Calu3 (cell line): ENCODE measurements around the gene TLR8. TPM values are rescaled to one million over a fixed set of nuclear protein-coding genes. Genes with fewer than 3 reads are reported as not detected.
A peak's percentile ranks its signal among the peaks of the same experiment; 100 is the strongest.

Experiments
- BruUV-seq: library from RNA; stranded (reverse); fragments of 400-500 nt; replicated peaks from 2 replicates; lab custom pipeline; 2021; lab: Mats Ljungman, UMichigan
- CTCF ChIA-PET: fragments of 300-600 bp; sonication (Branson Sonifier 250); formaldehyde crosslinking; loops from one replicate; lab custom pipeline; 2022; ENCODE audit warnings: antibody characterized with exemption; lab: Charles Lee
- DNase-seq: peaks from one replicate; pipeline ENCODE4 v3.0.0; 2022
- H3K27ac Mint-ChIP-seq: one replicate; pipeline ENCODE4 v1.8.0; 2022; ENCODE audit warnings: mixed read lengths; ENCODE audit not compliant: unreplicated experiment
- H3K27me3 Mint-ChIP-seq: one replicate; pipeline ENCODE4 v1.8.0; 2022; ENCODE audit warnings: mixed read lengths; ENCODE audit not compliant: unreplicated experiment
- H3K36me3 Mint-ChIP-seq: one replicate; pipeline ENCODE4 v1.8.0; 2022; ENCODE audit warnings: mild to moderate bottlenecking, moderate library complexity, mixed read lengths; ENCODE audit not compliant: insufficient read depth, unreplicated experiment
- H3K4me1 Mint-ChIP-seq: one replicate; pipeline ENCODE4 v1.8.0; 2022; ENCODE audit warnings: mild to moderate bottlenecking, low read depth, mixed read lengths; ENCODE audit not compliant: unreplicated experiment
- H3K4me3 Mint-ChIP-seq: one replicate; pipeline ENCODE4 v1.8.0; 2022; ENCODE audit warnings: mild to moderate bottlenecking, low read depth, moderate library complexity, mixed read lengths; ENCODE audit not compliant: unreplicated experiment
- H3K9me3 Mint-ChIP-seq: one replicate; pipeline ENCODE4 v1.8.0; 2022; ENCODE audit warnings: low read depth, mixed read lengths; ENCODE audit not compliant: unreplicated experiment
- intact Hi-C: fragments of 100-400 bp; cut with micrococcal nuclease; formaldehyde crosslinking; loops from one replicate; pipeline ENCODE4 v1.10.0; 2022; ENCODE audit not compliant: unreplicated experiment
- total RNA-seq: library from RNA; stranded (reverse); gene quantifications from 2 replicates; pipeline ENCODE4 v1.2.3, GENCODE V29; 2022
- TF ChIP-seq, protein P1 (sequence below): fragments of 200-600 bp; IDR thresholded peaks from one replicate; pipeline ENCODE4 v1.8.0; 2022; ENCODE audit warnings: antibody characterized with exemption; ENCODE audit not compliant: unreplicated experiment

Gene TLR8
- total RNA-seq, 1 experiment from 2014 or later: not detected

DNA sequence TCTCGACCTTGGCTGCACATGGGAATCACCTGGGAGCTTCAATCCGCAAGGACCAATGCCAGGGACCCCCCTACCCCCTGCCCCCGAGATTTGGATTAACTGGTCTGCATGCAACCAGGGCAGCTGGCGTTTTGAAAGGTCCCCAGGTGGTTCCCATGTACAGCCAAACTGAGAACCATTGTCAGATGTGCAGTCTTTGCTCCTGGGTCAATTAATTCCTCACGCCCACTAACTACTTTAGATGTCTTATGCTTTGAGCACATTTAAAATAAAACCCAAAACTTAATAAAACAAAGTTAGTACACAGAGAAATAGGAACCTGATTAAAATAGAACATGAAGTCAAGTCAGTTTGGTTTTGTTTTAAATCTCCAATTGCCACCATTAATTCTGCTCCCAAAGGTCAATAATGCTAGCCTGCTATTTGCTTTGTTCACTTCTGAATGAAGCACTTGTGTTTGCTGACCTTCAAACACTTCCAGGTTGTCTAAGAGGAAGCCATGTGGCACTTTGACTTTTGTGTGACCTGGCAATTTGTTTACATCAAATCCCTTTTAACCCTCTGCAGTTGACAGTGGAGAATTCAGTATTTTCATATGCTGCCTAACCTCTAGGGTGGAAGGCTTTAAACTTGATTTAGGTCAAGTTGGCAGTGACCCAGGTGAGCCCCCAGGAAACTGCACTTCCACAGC, 41.3 kb downstream of the TLR8 start:
- intact Hi-C loops: loop anchor here (1.0 to 10.0 kb wide), 3 partner anchors 31 to 697 kb away; no protein-coding TSS in a partner anchor
- H3K27ac Mint-ChIP-seq: peak overlapping the region; percentile 99
- TF ChIP-seq, protein P1, sequence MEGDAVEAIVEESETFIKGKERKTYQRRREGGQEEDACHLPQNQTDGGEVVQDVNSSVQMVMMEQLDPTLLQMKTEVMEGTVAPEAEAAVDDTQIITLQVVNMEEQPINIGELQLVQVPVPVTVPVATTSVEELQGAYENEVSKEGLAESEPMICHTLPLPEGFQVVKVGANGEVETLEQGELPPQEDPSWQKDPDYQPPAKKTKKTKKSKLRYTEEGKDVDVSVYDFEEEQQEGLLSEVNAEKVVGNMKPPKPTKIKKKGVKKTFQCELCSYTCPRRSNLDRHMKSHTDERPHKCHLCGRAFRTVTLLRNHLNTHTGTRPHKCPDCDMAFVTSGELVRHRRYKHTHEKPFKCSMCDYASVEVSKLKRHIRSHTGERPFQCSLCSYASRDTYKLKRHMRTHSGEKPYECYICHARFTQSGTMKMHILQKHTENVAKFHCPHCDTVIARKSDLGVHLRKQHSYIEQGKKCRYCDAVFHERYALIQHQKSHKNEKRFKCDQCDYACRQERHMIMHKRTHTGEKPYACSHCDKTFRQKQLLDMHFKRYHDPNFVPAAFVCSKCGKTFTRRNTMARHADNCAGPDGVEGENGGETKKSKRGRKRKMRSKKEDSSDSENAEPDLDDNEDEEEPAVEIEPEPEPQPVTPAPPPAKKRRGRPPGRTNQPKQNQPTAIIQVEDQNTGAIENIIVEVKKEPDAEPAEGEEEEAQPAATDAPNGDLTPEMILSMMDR: no peak
- CTCF ChIA-PET: interaction anchor here (1.2 to 2.3 kb wide), 7 partner anchors 23 to 699 kb away, joined by 4 to 19 read pairs (median 10); no protein-coding TSS in a partner anchor
- no peaks in the 10 kb centered on the region for H3K27me3 Mint-ChIP-seq
- H3K4me3 Mint-ChIP-seq: peak overlapping the region; percentile 43
- peaks cover 53% of the 10 kb centered on the region for H3K4me1 Mint-ChIP-seq
- H3K36me3 Mint-ChIP-seq: peaks cover 32% of the 10 kb centered on the region
- BruUV-seq: no TSS peak
- DNase-seq: no peak
- peaks cover 3% of the 10 kb centered on the region for H3K9me3 Mint-ChIP-seq

DNA sequence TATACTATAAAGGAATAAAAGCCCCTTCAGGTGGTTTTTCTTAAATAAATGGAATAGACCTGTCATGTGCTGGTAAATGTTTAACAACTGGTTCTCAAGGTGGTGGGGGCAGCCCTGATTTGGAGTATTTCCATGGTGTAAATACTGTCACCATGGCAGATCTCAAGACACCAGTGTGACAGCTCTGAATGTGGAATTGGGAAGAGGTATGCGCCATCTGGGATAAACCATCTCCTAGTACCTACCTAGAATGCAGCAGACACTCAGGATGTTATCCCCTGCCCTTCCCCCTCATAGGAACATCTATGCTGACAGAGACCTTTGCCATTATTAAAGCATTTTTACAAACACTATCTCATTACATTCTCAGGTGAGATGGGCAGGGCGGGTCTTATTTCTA, 42.1 kb downstream of the TLR8 start:
- CTCF ChIA-PET: interaction anchor here (2.3 kb wide), 1 partner anchor 24 kb away, joined by 14 read pairs; no protein-coding TSS in a partner anchor
- peaks cover 32% of the 10 kb centered on the region for H3K36me3 Mint-ChIP-seq
- H3K27ac Mint-ChIP-seq: peak overlapping the region; percentile 99
- intact Hi-C loops: loop anchor here (10.0 kb wide), 1 partner anchor 696 kb away; no protein-coding TSS in a partner anchor
- DNase-seq: no peak
- H3K27me3 Mint-ChIP-seq: no peaks in the 10 kb centered on the region
- peaks cover 45% of the 10 kb centered on the region for H3K4me1 Mint-ChIP-seq
- BruUV-seq: no TSS peak
- peaks cover 3% of the 10 kb centered on the region for H3K9me3 Mint-ChIP-seq
- H3K4me3 Mint-ChIP-seq: no peak overlapping the region
- TF ChIP-seq, protein P1: no peak

DNA sequence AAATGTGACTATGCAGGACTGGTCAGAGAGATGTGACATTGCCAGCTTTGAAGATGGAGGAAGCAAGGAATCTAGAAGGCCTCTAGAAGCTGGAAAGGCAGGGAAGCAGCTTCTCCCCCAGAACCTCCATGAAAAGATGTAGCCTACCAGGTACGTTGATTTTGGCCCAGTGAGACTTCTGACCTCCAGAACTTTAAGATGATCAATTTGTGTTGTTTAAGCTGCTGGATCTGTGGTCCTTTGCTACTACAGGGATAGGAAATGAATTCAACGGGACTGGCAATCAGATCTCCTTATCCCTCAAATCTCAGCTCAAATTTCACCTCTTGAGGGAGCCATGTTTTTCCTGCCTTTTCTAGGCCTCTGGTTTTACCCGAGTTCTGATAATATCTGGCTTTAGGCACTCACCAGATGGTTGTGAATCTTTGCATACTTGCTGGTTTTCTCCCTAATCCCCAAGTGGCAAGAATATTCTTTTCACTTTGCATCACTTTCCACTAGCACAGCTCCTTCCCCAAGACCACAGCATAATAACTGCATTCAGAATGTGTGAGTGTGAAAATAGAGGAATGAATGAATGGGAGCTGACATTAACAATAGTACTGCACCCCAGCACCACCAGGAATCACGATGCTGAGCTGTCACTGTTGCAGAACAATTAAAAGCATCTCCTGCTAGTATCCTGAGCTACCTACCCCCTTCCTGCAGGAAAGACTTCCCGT, 42.9 kb downstream of the TLR8 start:
- TF ChIP-seq, protein P1: no peak
- Mint-ChIP-seq H3K9me3 (peaks cover 3% of the 10 kb centered on the region), H3K4me1 (peaks cover 39% of the 10 kb centered on the region), H3K4me3 (no peak overlapping the region), H3K36me3 (peaks cover 32% of the 10 kb centered on the region), H3K27ac (peak overlapping the region; percentile 99), H3K27me3 (no peaks in the 10 kb centered on the region)
- intact Hi-C loops: loop anchor here (10.0 kb wide), 1 partner anchor 695 kb away; no protein-coding TSS in a partner anchor
- no peak for DNase-seq
- CTCF ChIA-PET: interaction anchor here (0.9 kb wide), 1 partner anchor 45 kb away, joined by 3 read pairs; no protein-coding TSS in a partner anchor
- TSS peak; percentile 95 for BruUV-seq

DNA sequence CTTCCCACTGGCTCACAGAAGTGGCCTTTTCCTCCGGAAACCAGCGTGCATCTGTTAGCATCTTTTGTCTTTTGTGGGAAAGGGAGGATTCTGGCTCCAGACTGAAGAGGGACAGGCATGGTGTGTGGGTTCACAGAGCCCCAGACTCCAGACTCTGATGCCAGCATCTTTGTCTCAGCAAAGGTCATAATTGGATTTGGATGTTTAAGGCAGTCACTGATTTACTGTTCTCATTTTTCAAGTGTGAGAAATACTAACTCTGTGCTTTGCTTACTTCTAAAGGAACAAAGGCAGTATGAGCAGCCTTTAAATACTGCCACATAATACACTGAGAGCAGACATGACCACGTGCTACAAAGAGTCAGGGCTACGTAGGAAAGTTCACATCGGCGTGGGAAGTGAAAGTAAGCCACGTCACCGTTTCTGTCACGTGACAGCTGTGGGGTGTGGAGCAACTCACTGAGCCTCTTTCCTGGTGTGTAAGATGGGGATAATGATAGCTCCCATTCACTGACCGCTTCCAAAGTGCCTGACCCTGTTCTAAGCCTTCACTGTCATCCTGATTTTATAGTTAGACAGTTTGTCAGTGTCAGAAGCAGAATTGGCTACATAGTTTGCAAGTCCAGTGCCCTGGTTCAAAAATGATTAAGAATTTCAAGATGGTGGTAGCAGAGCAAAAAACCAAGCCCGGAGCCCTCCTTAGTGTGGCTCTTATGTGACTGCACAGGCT, 43.7 kb downstream of the TLR8 start:
- Mint-ChIP-seq H3K27ac (peak overlapping the region; percentile 99), H3K27me3 (no peaks in the 10 kb centered on the region), H3K4me1 (peaks cover 39% of the 10 kb centered on the region), H3K4me3 (peak overlapping the region; percentile 37), H3K36me3 (peaks cover 35% of the 10 kb centered on the region), H3K9me3 (peaks cover 3% of the 10 kb centered on the region)
- intact Hi-C loops: loop anchor here (10.0 kb wide), 1 partner anchor 695 kb away; no protein-coding TSS in a partner anchor
- TF ChIP-seq, protein P1: no peak
- BruUV-seq: no TSS peak
- DNase-seq: peak; percentile 75
- CTCF ChIA-PET: interaction anchor here (0.9 to 1.0 kb wide), 2 partner anchors 44 to 537 kb away, joined by 3 read pairs; no protein-coding TSS in a partner anchor
